Astrocyte of the cerebellum (primary cell): ENCODE data around the gene ZNF823.
"Not testable (repeated sequence)": the region's sequence is repeated elsewhere in the genome, so short reads cannot be mapped to it uniquely, and the experiment has no call there.

Experiments used
- DNase-seq: peaks from one replicate; pipeline ENCODE4 v3.0.0-alpha.2; 2011; ENCODE audit warnings: low read depth
- H3K4me3 ChIP-seq: 2 replicates; pipeline ENCODE4 v1.5.1; 2011; ENCODE audit warnings: mild to moderate bottlenecking, low read depth, low read length, moderate library complexity
- CTCF ChIP-seq: IDR thresholded peaks from 2 replicates; pipeline ENCODE4 v1.5.1; 2012; ENCODE audit warnings: low read length, low read depth, moderate library complexity, mild to moderate bottlenecking; ENCODE audit errors: missing control alignments
- in situ Hi-C: cut with HindIII; loops from 2 replicates; pipeline ENCODE4 v1.10.0; 2017; ENCODE audit warnings: low sequenced_read_pairs

Gene ZNF823

GRCh38 chr19:11738746-11739620 lies at the start of gene ZNF823:
Gene ZNF823, minus strand, starts transcription at chr19:11738946. Its CDS starts 127 bp downstream, at chr19:11738819.
- DNase-seq = peak; percentile 90
- no peak for TF ChIP-seq CTCF
- peak within 1 kb of the TSS; percentile 95 for H3K4me3 ChIP-seq
- in situ Hi-C loops = no loop called here

GRCh38 chr19:11787536-11787935 lies 48.8 kb upstream of the ZNF823 start:
- in situ Hi-C loops = no loop called here
- H3K4me3 ChIP-seq = no peak overlapping the region
- no peak for TF ChIP-seq CTCF
- no peak for DNase-seq

- DNase-seq = no peak
- H3K4me3 ChIP-seq = no peak overlapping the region
- TF ChIP-seq CTCF = no peak
- in situ Hi-C loops = no loop called here
These were observed 45.6 kb upstream of the ZNF823 start for GRCh38 chr19:11784356-11784755.

GRCh38 chr19:11783767-11784166 lies 45.0 kb upstream of the ZNF823 start:
- H3K4me3 ChIP-seq = no peak overlapping the region
- no peak for DNase-seq
- in situ Hi-C loops = no loop called here
- no peak for TF ChIP-seq CTCF

- in situ Hi-C loops = no loop called here
- no peak for DNase-seq
- H3K4me3 ChIP-seq = no peak overlapping the region
- TF ChIP-seq CTCF = no peak
These were observed 42.7 kb upstream of the ZNF823 start for GRCh38 chr19:11781295-11782057.

- DNase-seq = no peak
- in situ Hi-C loops = no loop called here
- TF ChIP-seq CTCF = no peak
- H3K4me3 ChIP-seq = no peak overlapping the region
These were observed 41.8 kb upstream of the ZNF823 start for GRCh38 chr19:11780431-11781020.

- H3K4me3 ChIP-seq, in situ Hi-C loops: not testable (repeated sequence)
These were observed 37.9 kb upstream of the ZNF823 start for GRCh38 chr19:11776669-11777068.

GRCh38 chr19:11771520-11771919 lies 32.8 kb upstream of the ZNF823 start:
- in situ Hi-C loops, DNase-seq, H3K4me3 ChIP-seq: not testable (repeated sequence)

More at GRCh38 chr19:11776669-11777068, 37.9 kb upstream of the ZNF823 start:
- DNase-seq = not testable (repeated sequence)
